K562 (cell line): ENCODE results near the gene RTP3. TPM values are rescaled to one million over a fixed set of nuclear protein-coding genes. Genes with fewer than 3 reads are reported as not detected.

ENCODE experiments used
- CBX3 ChIP-seq, 2 experiments: IDR thresholded peaks; 1 replicate in 1 of 2; 2 replicates in 1 of 2; pipeline ENCODE4 v1.6.1; 2012; ENCODE audit warnings: inconsistent platforms in 2 of 2, low read length in 2 of 2, borderline replicate concordance in 1 of 2, control low read depth in 1 of 2
- FOSL1 ChIP-seq: fragments of 200-800 bp; sonication (Bioruptor generic); conservative IDR thresholded peaks from 2 replicates; pipeline ENCODE4 v1.6.1; 2016; ENCODE audit warnings: missing genetic modification characterization, missing compliant biosample characterization
- GATAD2B ChIP-seq: fragments of 450-650 bp; IDR thresholded peaks from 2 replicates; pipeline ENCODE4 v1.6.1; 2017; ENCODE audit warnings: mild to moderate bottlenecking, borderline replicate concordance
- KAT2B ChIP-seq: IDR thresholded peaks from one replicate; pipeline ENCODE4 v1.6.1; 2012; ENCODE audit warnings: low read depth, mild to moderate bottlenecking, control low read depth, inconsistent platforms, low read length, moderate library complexity
- NONO ChIP-seq, 2 experiments: fragments of 200-400 bp in 1 of 2; fragments of 450-650 bp in 1 of 2; formaldehyde crosslinking in 1 of 2; IDR thresholded peaks; 2 replicates each; pipeline ENCODE4 v1.6.1; 2017; ENCODE audit warnings: low read depth in 2 of 2, mild to moderate bottlenecking in 2 of 2, moderate library complexity in 2 of 2, low read length in 1 of 2
- PBX2 ChIP-seq, 2 experiments: IDR thresholded peaks in 1 of 2; conservative IDR thresholded peaks in 1 of 2; 2 replicates each; pipeline ENCODE4 v1.6.1; 2016; ENCODE audit warnings: low read depth in 2 of 2, mild to moderate bottlenecking in 1 of 2, missing compliant biosample characterization in 1 of 2, missing genetic modification characterization in 1 of 2, moderate library complexity in 1 of 2
- RBM39 ChIP-seq: fragments of 200-400 bp; formaldehyde crosslinking; optimal IDR thresholded peaks from 2 replicates; pipeline ENCODE3; 2018; ENCODE audit warnings: low read depth, low read length
- RREB1 ChIP-seq: fragments of 250-450 bp; sonication (Bioruptor Pico); IDR thresholded peaks from 2 replicates; pipeline ENCODE4 v1.4.0; 2020
- TCF15 ChIP-seq: fragments of 250-450 bp; sonication (Bioruptor Pico); IDR thresholded peaks from 2 replicates; pipeline ENCODE4 v1.8.0; 2022; ENCODE audit warnings: moderate library complexity, mild to moderate bottlenecking, inconsistent platforms
- TFAM ChIP-seq: fragments of 250-450 bp; sonication (Bioruptor Pico); conservative IDR thresholded peaks from 2 replicates; pipeline ENCODE4 v1.5.0; 2021; ENCODE audit warnings: mild to moderate bottlenecking, moderate library complexity
- TRIM24 ChIP-seq, 2 experiments: fragments of 450-650 bp; IDR thresholded peaks; 2 replicates each; pipeline ENCODE4 v1.6.1; 2016
- ZC3H4 ChIP-seq: sonication (generic); formaldehyde crosslinking; IDR thresholded peaks from 2 replicates; pipeline ENCODE4 v1.9.0; 2021; ENCODE audit warnings: missing genetic modification reagents, borderline replicate concordance
- ZNF766 ChIP-seq: fragments of 200-800 bp; sonication (Bioruptor generic); conservative IDR thresholded peaks from 2 replicates; pipeline ENCODE4 v1.6.1; 2016; ENCODE audit warnings: missing genetic modification characterization, missing compliant biosample characterization
- polyA plus RNA-seq, 8 experiments: library from polyadenylated mRNA; depleted of rRNA in 4 of 8; stranded (reverse) in 5 of 8; unstranded in 3 of 8; fragments of >200 nt; fragmentation: Nextera tagmentation in 2 of 8; fragmentation: Illumina TruSeq in 1 of 8; extraction: Ambion mirVana in 2 of 8; extraction: Trizol in 1 of 8; gene quantifications; 2 replicates each; pipeline versions ENCODE4 v1.2.1 to v1.2.3, GENCODE V29; 2011 to 2014; ENCODE audit warnings: inconsistent platforms in 1 of 8, missing spikeins in 1 of 8
- total RNA-seq, 7 experiments: library from RNA; depleted of rRNA in 6 of 7; stranded (reverse); fragments of >200 nt in 6 of 7; fragmentation: Illumina TruSeq in 2 of 7; extraction: Trizol in 2 of 7; gene quantifications; 2 replicates each; pipeline versions ENCODE4 v1.2.1 to v1.2.3, GENCODE V29; 2011 to 2021; ENCODE audit warnings: low replicate concordance in 1 of 7

The RTP3 gene
- total and polyA plus RNA-seq, 9 of the 15 experiments (the other 6 are each of a cell fraction or from before 2014, with no cell fraction given), result not detected

GRCh38 chr3:46495901-46496456 is 1.8 kb upstream of the RTP3 start (continued):
- TF ChIP-seq RREB1 (CRISPR knock-in tag) (0 out of 2 replicates have a peak, but pooled peaks have one; percentile 41), RBM39 (no peak), FOSL1 (tag) (no peak), TCF15 (CRISPR knock-in tag) (0 out of 2 replicates have a peak, but pooled peaks have one; percentile 55), TRIM24 (IDR thresholded peaks at IDR 0.05) (no peak), TFAM (CRISPR knock-in tag) (no peak), KAT2B (no peak), ZNF766 (CRISPR knock-in tag) (0 out of 2 replicates have a peak, but pooled peaks have one; percentile 16), GATAD2B (no peak), ZC3H4 (CRISPR knock-in tag) (no peak), CBX3 (IDR thresholded peaks at IDR 0.05; ENCODE audit: borderline replicate concordance in 1 of 2, low read length in 2 of 2) (no peak), NONO (IDR thresholded peaks at IDR 0.05; ENCODE audit: low read depth in 2 of 2, low read length in 1 of 2) (no peak), PBX2 (CRISPR knock-in tag; IDR thresholded peaks at IDR 0.05; ENCODE audit: low read depth) (no peak), PBX2 (tag; conservative IDR thresholded peaks at IDR 0.05; ENCODE audit: low read depth) (no peak)
